HG03378 (cell line): ENCODE data around the gene TRANK1.
A peak's percentile ranks its signal among the peaks of the same experiment; 100 is the strongest.

Source experiments
- ATAC-seq: cut with Tn5 transposase; IDR thresholded peaks from one replicate; pipeline ENCODE4 v1.9.1; 2021; ENCODE audit warnings: mild to moderate bottlenecking, moderate library complexity; ENCODE audit not compliant: unreplicated experiment

TRANK1 gene

GRCh38 chr3:36811768-36812167, 133.1 kb downstream of the TRANK1 start:
- no peak for ATAC-seq

- ATAC-seq, result no peak
These were observed 140.4 kb downstream of the TRANK1 start for GRCh38 chr3:36804295-36805055.

DNA sequence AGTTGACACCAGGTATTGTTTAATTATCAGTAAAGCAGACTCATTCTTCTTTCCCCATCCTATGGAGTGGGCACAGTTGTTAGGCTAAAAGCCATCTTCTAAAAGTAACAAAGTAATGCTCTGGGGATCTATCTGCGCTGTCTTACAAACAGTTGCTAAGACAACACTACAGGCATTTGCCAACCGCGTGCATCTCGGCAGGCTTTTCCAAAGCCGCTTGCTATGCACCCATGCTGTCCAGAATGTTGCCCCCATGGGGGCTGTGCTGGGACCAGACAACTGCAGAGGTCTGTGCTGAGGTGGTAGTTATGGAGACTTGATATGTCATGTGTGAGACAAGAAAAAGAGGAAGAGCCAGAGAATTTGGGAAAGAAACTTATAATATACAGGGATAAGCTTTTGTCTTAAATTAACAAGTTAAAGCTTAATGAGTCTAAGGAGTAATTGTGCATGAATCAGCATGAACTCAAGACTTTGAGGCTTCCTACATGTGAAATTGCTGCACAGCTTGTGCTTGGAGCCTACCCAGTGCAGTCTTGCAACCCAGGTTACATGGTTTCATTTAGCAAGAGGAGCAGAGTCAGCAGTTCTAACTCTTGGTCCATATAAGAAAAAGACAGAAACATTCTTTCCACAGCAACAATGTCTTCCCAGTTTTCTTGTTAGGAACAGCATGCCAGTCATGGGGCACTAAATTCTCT, 141.6 kb downstream of the TRANK1 start:
- no peak for ATAC-seq

DNA sequence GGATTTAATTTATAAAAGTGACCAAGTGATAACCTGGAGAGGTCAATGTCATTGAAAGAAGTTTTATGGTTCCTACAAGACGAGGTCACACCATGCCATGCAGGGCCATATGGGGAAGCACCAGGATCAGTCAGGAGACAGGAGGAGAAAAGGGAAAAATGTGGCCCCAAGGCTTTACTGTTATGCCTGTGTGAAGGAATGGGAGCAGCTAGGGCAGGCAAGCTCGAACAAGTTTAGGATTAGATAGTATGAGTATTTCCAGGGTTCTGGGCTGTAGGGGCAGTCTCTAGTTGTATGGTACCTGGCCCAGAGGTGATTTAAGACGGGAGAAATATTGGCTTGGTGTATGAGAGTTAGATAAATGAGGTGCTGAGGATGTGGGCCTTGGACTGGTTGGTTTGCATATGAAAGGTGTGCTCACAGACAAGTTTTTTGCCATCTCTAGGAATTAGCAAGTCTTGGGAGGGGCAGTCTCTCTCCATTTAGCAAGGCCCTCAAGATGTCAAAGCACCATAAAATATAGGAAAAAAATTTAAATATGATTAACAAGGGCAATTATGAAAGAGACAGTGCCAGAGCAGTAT, 144.2 kb downstream of the TRANK1 start:
- ATAC-seq, result no peak

GRCh38 chr3:36796881-36797280, 148.0 kb downstream of the TRANK1 start:
- no peak for ATAC-seq

- ATAC-seq, result no peak
These were observed 148.7 kb downstream of the TRANK1 start for GRCh38 chr3:36796161-36796560.

GRCh38 chr3:36795622-36796021, 149.2 kb downstream of the TRANK1 start:
- ATAC-seq, result no peak

GRCh38 chr3:36792342-36792741, 152.5 kb downstream of the TRANK1 start:
- peak; percentile 51 for ATAC-seq

DNA sequence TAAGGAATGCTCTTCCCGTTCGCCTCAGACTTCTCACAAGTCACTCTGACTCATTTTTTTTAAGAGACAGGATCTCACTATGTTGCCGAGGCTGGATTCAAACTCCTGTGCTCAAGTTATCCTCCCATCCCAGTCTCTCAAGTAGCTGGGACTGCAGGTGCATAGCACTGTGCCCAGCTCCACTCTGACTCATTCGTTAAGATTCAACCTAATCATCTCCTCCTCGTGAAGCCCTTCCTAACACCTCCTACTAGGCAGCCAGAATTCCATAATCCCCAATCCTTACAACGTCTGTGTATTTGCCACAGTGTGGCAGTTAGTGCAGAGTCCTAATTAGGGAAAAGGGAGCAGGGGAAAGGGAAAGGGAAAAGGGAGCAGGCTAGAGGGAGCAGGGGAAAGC, 154.1 kb downstream of the TRANK1 start:
- no peak for ATAC-seq

DNA sequence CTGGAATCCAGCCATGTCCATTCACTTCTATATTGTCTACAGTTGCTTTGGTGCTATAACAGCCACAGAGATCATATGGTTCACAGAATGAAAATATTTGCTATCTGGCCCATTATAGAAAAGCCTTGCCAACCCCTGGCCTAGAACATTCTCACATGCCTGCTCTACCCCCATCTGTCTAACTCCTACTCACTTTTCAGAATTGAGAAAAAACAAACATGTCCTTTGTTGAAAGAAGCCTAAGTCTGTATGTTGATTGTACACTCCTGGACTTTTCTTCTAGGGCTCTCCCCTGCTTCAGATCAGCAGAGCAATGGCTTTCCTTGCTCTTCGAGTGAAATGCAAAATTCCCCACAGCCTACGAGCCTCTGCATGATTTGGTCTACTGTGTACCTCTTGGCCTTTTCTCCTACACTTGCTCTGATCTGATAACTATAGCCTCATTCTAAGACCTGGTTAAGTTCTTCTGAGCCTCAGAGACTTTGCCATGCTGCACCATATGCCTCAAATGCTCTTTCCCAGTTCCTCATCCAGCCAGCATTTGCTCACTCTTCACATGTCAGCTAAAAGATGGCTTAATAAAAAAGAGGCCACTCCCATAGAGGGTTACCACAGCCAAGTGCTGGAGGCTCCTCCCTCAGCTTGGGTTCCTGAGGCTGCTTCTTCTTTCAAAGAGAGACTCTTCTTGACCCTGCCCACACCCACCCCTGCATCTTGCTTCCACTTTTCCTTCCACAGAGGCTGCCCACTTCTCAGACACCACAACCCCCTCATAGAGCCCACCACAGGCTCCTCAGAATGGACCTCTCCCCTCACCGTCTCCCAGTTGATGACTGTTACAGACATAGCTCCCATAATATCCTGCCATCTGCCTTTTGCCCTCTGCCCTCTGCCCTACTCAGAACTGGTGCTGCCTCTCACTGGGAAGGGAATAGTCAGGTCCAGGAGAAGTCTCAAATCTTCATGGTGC, 157.6 kb downstream of the TRANK1 start:
- no peak for ATAC-seq

DNA sequence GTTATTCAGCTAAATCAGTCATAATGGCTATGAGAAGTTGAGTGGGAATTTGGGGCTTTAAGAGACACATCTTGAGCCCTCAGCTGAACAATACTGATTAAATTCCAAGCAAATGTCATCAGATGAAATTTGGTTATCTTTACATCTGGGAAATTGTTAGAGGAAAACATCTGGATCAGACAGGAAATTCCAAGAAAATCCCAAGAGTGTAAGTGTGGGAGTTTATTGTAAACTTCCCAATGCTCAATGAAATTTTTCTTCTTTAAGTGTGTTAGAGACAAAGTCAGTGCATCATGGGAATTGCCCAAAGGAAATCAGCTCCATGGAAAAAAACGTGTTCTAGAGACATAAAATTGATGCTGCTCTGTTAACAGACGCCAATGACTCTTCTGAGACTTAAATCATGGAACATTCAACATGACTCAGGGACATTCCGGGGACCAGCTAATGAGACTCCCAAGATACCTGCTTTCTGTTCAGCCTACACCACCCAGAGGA, 160.7 kb downstream of the TRANK1 start:
- ATAC-seq, result no peak

DNA sequence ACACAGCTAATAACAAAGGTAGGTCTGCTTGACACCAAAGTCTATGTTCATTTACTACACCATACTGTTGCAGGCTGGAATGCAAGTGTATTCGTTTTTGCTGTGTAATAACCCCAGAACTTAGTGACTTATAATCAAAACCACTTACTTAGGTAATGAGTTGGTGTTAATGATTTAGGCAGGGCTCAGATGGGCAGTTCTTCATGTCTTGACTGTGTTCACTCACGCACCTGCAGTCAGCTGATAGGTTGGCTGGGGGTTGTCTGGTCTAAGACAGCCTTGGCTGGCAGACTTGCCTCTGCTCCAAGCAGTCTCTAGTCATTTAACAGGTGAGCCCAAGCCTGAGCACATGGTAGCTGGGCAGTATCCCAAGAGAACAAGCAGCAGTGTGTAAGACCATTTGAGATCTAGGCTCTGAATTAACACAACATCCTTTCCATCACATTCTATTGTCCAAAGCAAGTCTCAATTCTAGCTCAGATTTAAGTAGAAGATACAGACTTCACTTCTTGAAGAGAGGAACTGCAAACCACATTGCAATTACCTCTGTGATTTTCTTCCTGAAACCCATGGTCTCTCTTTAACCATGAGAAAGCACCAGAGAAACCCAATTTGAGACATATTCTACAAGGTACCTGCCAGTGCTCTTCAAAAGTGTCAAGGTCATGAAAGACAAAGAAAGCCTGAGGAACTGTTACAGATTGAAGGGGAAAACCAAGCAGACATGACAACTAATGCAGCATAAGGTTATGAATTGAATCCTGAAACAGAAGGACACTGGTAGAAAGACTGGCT, 167.2 kb downstream of the TRANK1 start:
- no peak for ATAC-seq
